ENCODE results near the gene CPN2. TPM values are rescaled to one million over a fixed set of nuclear protein-coding genes. Genes with fewer than 3 reads are reported as not detected.

CPN2 gene
- total and polyA plus RNA-seq, 2 of the 13 experiments (the other 11 are each of a cell fraction or from before 2014, with no cell fraction given) = 26.7 to 27.7 TPM

GRCh38 chr3:194323785-194324735 is 27.1 kb downstream of the CPN2 start (continued):
- no peak for TF ChIP-seq ZNF18 (CRISPR knock-in tag; IDR thresholded peaks at IDR 0.05; ENCODE audit: insufficient replicate concordance)
- TF ChIP-seq ESRRA (CRISPR knock-in tag; IDR thresholded peaks at IDR 0.05; ENCODE audit: low read depth) = no peak
- TF ChIP-seq ZBTB8A (CRISPR knock-in tag; IDR thresholded peaks at IDR 0.05; ENCODE audit: borderline replicate concordance, low read depth) = no peak
- TF ChIP-seq SSRP1 (CRISPR knock-in tag; IDR thresholded peaks at IDR 0.05) = no peak
- no peak for TF ChIP-seq SOX5 (CRISPR knock-in tag; IDR thresholded peaks at IDR 0.05; ENCODE audit: borderline replicate concordance)
- TF ChIP-seq, protein P1, sequence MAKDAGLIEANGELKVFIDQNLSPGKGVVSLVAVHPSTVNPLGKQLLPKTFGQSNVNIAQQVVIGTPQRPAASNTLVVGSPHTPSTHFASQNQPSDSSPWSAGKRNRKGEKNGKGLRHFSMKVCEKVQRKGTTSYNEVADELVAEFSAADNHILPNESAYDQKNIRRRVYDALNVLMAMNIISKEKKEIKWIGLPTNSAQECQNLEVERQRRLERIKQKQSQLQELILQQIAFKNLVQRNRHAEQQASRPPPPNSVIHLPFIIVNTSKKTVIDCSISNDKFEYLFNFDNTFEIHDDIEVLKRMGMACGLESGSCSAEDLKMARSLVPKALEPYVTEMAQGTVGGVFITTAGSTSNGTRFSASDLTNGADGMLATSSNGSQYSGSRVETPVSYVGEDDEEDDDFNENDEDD (CRISPR knock-in tag; IDR thresholded peaks at IDR 0.05; ENCODE audit: borderline replicate concordance) = no peak
- no peak for TF ChIP-seq ZNF253 (CRISPR knock-in tag; IDR thresholded peaks at IDR 0.05; ENCODE audit: borderline replicate concordance)
- TF ChIP-seq FOXP1 (IDR thresholded peaks at IDR 0.05) = no peak
- no peak for TF ChIP-seq FOXP1 (CRISPR knock-in tag; IDR thresholded peaks at IDR 0.05)
- TF ChIP-seq, protein P2, sequence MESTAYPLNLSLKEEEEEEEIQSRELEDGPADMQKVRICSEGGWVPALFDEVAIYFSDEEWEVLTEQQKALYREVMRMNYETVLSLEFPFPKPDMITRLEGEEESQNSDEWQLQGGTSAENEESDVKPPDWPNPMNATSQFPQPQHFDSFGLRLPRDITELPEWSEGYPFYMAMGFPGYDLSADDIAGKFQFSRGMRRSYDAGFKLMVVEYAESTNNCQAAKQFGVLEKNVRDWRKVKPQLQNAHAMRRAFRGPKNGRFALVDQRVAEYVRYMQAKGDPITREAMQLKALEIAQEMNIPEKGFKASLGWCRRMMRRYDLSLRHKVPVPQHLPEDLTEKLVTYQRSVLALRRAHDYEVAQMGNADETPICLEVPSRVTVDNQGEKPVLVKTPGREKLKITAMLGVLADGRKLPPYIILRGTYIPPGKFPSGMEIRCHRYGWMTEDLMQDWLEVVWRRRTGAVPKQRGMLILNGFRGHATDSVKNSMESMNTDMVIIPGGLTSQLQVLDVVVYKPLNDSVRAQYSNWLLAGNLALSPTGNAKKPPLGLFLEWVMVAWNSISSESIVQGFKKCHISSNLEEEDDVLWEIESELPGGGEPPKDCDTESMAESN (CRISPR knock-in tag; conservative IDR thresholded peaks at IDR 0.05) = no peak
- no peak for TF ChIP-seq ELF4 (CRISPR knock-in tag; IDR thresholded peaks at IDR 0.05; ENCODE audit: borderline replicate concordance)
- peak; percentile 13 for TF ChIP-seq YY1 (IDR thresholded peaks at IDR 0.05; ENCODE audit: insufficient read depth, insufficient replicate concordance, low read depth, low read length)
- TF ChIP-seq, protein P3, sequence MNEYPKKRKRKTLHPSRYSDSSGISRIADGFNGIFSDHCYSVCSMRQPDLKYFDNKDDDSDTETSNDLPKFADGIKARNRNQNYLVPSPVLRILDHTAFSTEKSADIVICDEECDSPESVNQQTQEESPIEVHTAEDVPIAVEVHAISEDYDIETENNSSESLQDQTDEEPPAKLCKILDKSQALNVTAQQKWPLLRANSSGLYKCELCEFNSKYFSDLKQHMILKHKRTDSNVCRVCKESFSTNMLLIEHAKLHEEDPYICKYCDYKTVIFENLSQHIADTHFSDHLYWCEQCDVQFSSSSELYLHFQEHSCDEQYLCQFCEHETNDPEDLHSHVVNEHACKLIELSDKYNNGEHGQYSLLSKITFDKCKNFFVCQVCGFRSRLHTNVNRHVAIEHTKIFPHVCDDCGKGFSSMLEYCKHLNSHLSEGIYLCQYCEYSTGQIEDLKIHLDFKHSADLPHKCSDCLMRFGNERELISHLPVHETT (CRISPR knock-in tag; conservative IDR thresholded peaks at IDR 0.05) = no peak
- TF ChIP-seq ZKSCAN8 (CRISPR knock-in tag; IDR thresholded peaks at IDR 0.05; ENCODE audit: borderline replicate concordance) = no peak
- TF ChIP-seq ZNF564 (CRISPR knock-in tag; IDR thresholded peaks at IDR 0.05) = no peak
- no peak for TF ChIP-seq ZNF121 (CRISPR knock-in tag; IDR thresholded peaks at IDR 0.05)
- no peak for TF ChIP-seq ZNF556 (CRISPR knock-in tag; IDR thresholded peaks at IDR 0.05; ENCODE audit: borderline replicate concordance)
- peak; percentile 32; the same call in 1 of the 2 replicates for TF ChIP-seq GATAD2A (CRISPR knock-in tag; IDR thresholded peaks at IDR 0.05)
- TF ChIP-seq, protein P4, sequence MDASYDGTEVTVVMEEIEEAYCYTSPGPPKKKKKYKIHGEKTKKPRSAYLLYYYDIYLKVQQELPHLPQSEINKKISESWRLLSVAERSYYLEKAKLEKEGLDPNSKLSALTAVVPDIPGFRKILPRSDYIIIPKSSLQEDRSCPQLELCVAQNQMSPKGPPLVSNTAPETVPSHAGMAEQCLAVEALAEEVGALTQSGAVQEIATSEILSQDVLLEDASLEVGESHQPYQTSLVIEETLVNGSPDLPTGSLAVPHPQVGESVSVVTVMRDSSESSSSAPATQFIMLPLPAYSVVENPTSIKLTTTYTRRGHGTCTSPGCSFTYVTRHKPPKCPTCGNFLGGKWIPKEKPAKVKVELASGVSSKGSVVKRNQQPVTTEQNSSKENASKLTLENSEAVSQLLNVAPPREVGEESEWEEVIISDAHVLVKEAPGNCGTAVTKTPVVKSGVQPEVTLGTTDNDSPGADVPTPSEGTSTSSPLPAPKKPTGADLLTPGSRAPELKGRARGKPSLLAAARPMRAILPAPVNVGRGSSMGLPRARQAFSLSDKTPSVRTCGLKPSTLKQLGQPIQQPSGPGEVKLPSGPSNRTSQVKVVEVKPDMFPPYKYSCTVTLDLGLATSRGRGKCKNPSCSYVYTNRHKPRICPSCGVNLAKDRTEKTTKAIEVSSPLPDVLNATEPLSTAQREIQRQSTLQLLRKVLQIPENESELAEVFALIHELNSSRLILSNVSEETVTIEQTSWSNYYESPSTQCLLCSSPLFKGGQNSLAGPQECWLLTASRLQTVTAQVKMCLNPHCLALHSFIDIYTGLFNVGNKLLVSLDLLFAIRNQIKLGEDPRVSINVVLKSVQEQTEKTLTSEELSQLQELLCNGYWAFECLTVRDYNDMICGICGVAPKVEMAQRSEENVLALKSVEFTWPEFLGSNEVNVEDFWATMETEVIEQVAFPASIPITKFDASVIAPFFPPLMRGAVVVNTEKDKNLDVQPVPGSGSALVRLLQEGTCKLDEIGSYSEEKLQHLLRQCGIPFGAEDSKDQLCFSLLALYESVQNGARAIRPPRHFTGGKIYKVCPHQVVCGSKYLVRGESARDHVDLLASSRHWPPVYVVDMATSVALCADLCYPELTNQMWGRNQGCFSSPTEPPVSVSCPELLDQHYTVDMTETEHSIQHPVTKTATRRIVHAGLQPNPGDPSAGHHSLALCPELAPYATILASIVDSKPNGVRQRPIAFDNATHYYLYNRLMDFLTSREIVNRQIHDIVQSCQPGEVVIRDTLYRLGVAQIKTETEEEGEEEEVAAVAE (CRISPR knock-in tag; IDR thresholded peaks at IDR 0.05; ENCODE audit: borderline replicate concordance) = 0 out of 2 replicates have a peak, but pooled peaks have one; percentile 21
